ENCODE measurements around the gene CFAP410.

- TF ChIP-seq POLR2A (IDR thresholded peaks at IDR 0.05): no peak
- no peak for TF ChIP-seq CTCF (IDR thresholded peaks at IDR 0.05)
Measured at GRCh38 chr21:44279354-44280260, 59.6 kb downstream of the CFAP410 start.

All from breast epithelium (tissue), 3 donors.